Melanocyte of skin (primary cell): ENCODE results near the gene IL17RB. TPM values are rescaled to one million over a fixed set of nuclear protein-coding genes. Genes with fewer than 3 reads are reported as not detected.

Experiments used
- small RNA-seq, 2 donors: library from RNA; depleted of rRNA; stranded (forward); fragments of <200 nt; gene quantifications; one replicate each; pipeline ENCODE3, GENCODE V24; 2012
- total RNA-seq, 2 donors: library from RNA; depleted of rRNA; stranded (reverse); fragments of >200 nt; gene quantifications; 2 replicates each; pipeline ENCODE4 v1.2.3, GENCODE V29; 2012

IL17RB gene, protein sequence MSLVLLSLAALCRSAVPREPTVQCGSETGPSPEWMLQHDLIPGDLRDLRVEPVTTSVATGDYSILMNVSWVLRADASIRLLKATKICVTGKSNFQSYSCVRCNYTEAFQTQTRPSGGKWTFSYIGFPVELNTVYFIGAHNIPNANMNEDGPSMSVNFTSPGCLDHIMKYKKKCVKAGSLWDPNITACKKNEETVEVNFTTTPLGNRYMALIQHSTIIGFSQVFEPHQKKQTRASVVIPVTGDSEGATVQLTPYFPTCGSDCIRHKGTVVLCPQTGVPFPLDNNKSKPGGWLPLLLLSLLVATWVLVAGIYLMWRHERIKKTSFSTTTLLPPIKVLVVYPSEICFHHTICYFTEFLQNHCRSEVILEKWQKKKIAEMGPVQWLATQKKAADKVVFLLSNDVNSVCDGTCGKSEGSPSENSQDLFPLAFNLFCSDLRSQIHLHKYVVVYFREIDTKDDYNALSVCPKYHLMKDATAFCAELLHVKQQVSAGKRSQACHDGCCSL
- total RNA-seq, result under 1 TPM in 1 of 2 donors, not detected in 1; under 0.01 TPM

DNA sequence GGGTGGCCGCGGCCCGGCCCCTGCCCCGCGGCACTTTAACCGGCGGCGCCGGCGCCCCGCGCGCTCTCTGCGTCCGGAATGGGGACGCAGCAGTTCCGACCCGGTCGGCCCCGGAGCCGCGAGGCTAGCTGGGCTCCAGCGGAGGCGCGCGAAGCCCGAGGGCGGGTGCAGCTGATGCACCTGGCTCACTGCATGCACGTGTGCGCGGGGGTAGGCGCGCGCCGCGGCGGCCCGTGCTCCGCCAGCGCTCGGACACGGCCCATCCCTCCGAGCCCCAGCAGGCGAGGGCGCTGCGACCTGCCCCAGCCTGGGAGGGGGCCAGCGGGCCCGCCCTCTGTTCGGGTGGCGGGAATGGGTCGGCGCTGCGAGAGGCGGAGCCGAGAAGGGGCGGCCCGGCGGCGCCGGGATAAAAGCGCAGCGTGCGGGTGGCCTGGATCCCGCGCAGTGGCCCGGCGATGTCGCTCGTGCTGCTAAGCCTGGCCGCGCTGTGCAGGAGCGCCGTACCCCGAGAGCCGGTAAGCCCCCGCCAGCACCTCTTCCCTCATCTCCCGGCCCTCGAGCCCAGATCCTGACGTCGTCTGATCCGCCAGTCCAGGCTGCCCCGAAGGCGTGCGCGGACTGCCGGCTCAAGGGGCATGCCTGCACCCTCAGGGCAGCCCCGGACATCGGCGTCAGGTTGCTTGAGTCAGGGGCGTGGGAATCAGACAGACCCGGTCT is at the start of gene IL17RB, which contains the start of gene CHDH:
TSS of gene IL17RB (plus strand) at position 435 of the 717 bp plus-strand sequence. CDS start at position 456, 21 bp downstream.
TSS of gene CHDH (minus strand) at position 286 of the 717 bp plus-strand sequence. CDS start 22,411 bp downstream, outside the sequence.

DNA sequence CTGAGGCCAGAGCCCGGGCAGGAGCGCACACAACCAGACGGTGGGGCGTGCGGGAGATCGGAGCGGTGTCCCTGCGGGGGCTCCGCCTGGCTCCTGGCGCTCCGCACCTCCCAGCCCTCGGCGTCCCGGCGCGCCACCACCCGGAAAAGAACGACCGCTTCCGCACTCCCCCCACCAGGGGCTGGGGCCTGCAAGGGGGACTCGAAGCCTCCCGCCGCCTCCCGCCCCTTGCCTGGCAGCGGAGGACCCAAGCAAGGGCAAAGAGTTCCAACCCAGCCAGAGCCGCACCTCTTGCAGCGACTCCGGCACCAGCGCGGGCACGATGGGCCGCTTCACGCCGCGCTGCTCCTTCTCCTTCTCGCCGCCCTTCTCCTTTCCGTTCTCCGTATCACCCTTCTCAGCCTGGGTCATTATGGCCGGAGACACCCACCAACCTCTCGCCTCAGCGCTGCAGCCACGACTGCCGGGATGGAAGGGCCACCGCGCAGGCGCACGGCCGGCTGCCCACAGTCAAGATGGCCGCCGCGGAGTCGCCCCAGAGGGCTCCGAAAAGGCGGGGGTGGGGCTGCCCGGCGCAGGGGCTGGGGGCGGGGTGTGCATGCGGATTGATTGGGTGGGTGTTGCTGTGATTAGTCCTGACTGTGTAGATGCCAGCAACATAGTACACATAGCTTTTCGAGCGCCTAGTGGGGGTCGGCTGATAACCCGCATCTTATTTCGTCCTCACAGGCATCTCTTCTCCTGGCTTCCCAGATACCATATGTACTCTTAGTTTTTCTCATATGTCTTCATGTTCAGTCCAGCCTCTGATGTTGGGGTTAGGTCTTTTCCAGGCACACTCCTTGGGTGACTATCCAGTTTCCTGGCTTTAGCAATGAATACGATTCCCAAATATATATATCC is 35.6 kb downstream of the IL17RB start, which contains the start of gene ACTR8:
TSS of gene ACTR8 (minus strand) at position 462 of the 903 bp plus-strand sequence. CDS start at position 411, 51 bp downstream.

DNA sequence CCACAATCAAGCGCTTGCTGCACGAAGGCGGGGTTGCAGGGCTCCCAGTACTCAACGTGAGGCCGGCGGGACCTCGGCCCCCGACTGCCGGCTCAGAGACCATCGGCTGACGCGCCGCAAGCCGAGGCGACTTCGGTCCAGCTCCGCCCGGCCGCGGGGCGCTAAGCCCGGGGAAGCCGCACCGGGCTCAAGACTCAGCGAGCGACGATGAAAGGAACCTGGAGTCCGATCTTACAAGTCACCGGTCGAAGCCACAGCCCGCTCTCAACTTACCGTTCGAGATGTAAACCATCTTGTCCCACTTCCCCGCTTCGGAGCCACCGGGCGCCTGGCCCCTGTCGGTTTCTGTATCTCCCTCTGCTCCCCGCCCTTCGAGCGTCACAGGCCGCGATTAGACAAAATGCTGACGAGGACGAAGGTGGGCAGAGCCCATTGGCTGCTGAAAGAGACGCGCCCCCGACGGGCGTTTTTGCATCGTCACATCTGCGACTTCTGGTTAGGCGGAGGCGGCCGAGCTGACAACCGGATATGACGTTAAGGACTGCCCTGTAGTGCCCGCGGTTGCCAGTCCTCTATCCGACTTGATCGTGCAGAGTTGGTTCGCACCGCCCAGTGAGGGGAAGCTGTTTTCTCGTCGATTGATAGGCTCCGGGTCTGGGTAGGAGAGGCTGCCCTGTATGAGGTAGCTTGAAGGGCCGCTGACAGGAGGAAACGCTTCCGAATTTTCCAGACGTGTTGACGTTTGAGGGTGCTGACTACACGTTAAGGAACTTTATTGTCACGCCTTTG is 45.3 kb downstream of the IL17RB start, which contains the start of gene SELENOK:
TSS of gene SELENOK (minus strand) at position 363 of the 789 bp plus-strand sequence.

Small RNAs within 50 kb of the gene (small RNA-seq; reads per million reads assigned to genes)
- gene AC012467.1, result 0 reads per million in 2 donors

Other genes starting within 250 kb of the IL17RB start
- gene CHDH, start 149 bp upstream of the IL17RB start, total RNA-seq, result under 1 TPM; 0.33 to 0.34 TPM
- gene ACTR8, start 35.6 kb downstream of the IL17RB start, total RNA-seq, result 10 to 100 TPM; 25.5 to 35.0 TPM
- 10 to 100 TPM; 23.3 to 26.2 TPM for gene SELENOK, start 45.3 kb downstream of the IL17RB start, total RNA-seq